T-helper 1 cell treated with Interleukin-12 subunit alpha and Interleukin-12 subunit beta and Interleukin-4 antibody, amounts not matched to agents 30 ng/mL and 1 ng/mL, for 36 hours (primary cell): ENCODE measurements around the gene NHLRC2. TPM values are rescaled to one million over a fixed set of nuclear protein-coding genes. Genes with fewer than 3 reads are reported as not detected.
"Not testable (repeated sequence)": the region's sequence is repeated elsewhere in the genome, so short reads cannot be mapped to it uniquely, and the experiment has no call there.

Experiments used
- intact Hi-C: fragments of 100-400 bp; cut with micrococcal nuclease; formaldehyde crosslinking; loops from one replicate; pipeline ENCODE4 v1.15.1; 2024
- total RNA-seq: library from RNA; stranded (reverse); gene quantifications from 2 replicates; pipeline ENCODE4 v1.2.3, GENCODE V29; 2022

NHLRC2 gene
- 24.9 and 27.2 TPM in 2 replicates for total RNA-seq

GRCh38 chr10:113854013-113854760 lies at the start of gene NHLRC2, which contains the start of gene DCLRE1A:
Gene NHLRC2 (plus strand): TSS chr10:113854661. CDS start chr10:113854873, 212 bp downstream.
Gene DCLRE1A (minus strand): TSS chr10:113854082. CDS start chr10:113853182, 900 bp downstream.
- intact Hi-C loops = loop anchor here (1.0 to 10.0 kb wide), 10 partner anchors 107 to 1319 kb away; partner anchors contain the start of genes ADRB1, CCDC186 and FHIP2A

GRCh38 chr10:113806503-113806902 lies 48.0 kb upstream of the NHLRC2 start:
- intact Hi-C loops = no loop called here

- intact Hi-C loops = no loop called here
These were observed 46.3 kb upstream of the NHLRC2 start for GRCh38 chr10:113808168-113808567.

GRCh38 chr10:113814700-113815099 lies 39.8 kb upstream of the NHLRC2 start:
- intact Hi-C loops = not testable (repeated sequence)

- intact Hi-C loops = no loop called here
These were observed 34.5 kb upstream of the NHLRC2 start for GRCh38 chr10:113819989-113820388.

GRCh38 chr10:113820507-113820906 lies 34.0 kb upstream of the NHLRC2 start:
- intact Hi-C loops = no loop called here

- intact Hi-C loops = not testable (repeated sequence)
These were observed 33.2 kb upstream of the NHLRC2 start for GRCh38 chr10:113821306-113821705.

- intact Hi-C loops = no loop called here
These were observed 32.3 kb upstream of the NHLRC2 start for GRCh38 chr10:113822174-113822573.

- intact Hi-C loops = no loop called here
These were observed 31.1 kb upstream of the NHLRC2 start for GRCh38 chr10:113823389-113823788.

- intact Hi-C loops = no loop called here
These were observed 28.7 kb upstream of the NHLRC2 start for GRCh38 chr10:113825791-113826190.

- intact Hi-C loops = not testable (repeated sequence)
These were observed 25.9 kb upstream of the NHLRC2 start for GRCh38 chr10:113828567-113828966.

GRCh38 chr10:113842171-113842570 lies 12.3 kb upstream of the NHLRC2 start:
- intact Hi-C loops = no loop called here

GRCh38 chr10:113843972-113844485 lies 10.4 kb upstream of the NHLRC2 start:
- intact Hi-C loops = no loop called here

GRCh38 chr10:113846036-113846435 lies 8.4 kb upstream of the NHLRC2 start:
- intact Hi-C loops = no loop called here

- intact Hi-C loops = no loop called here
These were observed 5.2 kb upstream of the NHLRC2 start for GRCh38 chr10:113849140-113849803.

GRCh38 chr10:113849946-113850345 lies 4.5 kb upstream of the NHLRC2 start:
- intact Hi-C loops = loop anchor here (5.0 to 10.0 kb wide), 4 partner anchors 645 to 1315 kb away; partner anchors contain the start of gene FHIP2A

- intact Hi-C loops = loop anchor here (1.0 to 10.0 kb wide), 10 partner anchors 108 to 1319 kb away; partner anchors contain the start of genes ADRB1, CCDC186 and FHIP2A
These were observed 866 bp upstream of the NHLRC2 start for GRCh38 chr10:113853578-113854012.

- intact Hi-C loops = loop anchor here (1.0 to 10.0 kb wide), 11 partner anchors 106 to 1320 kb away; partner anchors contain the start of genes ADRB1, CCDC186, FHIP2A and TRUB1
These were observed 514 bp downstream of the NHLRC2 start for GRCh38 chr10:113854761-113855588.

- intact Hi-C loops = loop anchor here (5.0 to 10.0 kb wide), 4 partner anchors 638 to 1322 kb away; partner anchors contain the start of genes FHIP2A and TRUB1
These were observed 2.1 kb downstream of the NHLRC2 start for GRCh38 chr10:113856563-113856962.

- intact Hi-C loops = loop anchor here (5.0 to 10.0 kb wide), 4 partner anchors 638 to 1322 kb away; partner anchors contain the start of genes FHIP2A and TRUB1
These were observed 2.7 kb downstream of the NHLRC2 start for GRCh38 chr10:113857210-113857609.

GRCh38 chr10:113858541-113858940 lies 4.1 kb downstream of the NHLRC2 start:
- intact Hi-C loops = loop anchor here (5.0 to 10.0 kb wide), 4 partner anchors 636 to 1324 kb away; partner anchors contain the start of genes FHIP2A and TRUB1
